ENCODE data around the gene GAGE13.
"Not testable (repeated sequence)": the region's sequence is repeated elsewhere in the genome, so short reads cannot be mapped to it uniquely, and the experiment has no call there.

Gene GAGE13

GRCh38 chrX:49331282-49331681, at the start of gene GAGE13:
TSS of gene GAGE13 (plus strand) at chrX:49331582. CDS start at chrX:49332738, 1,156 bp downstream.
- DNase-seq: not testable (repeated sequence)

GRCh38 chrX:49282647-49283011, 48.8 kb upstream of the GAGE13 start:
- no peak for DNase-seq

GRCh38 chrX:49284212-49284611, 47.2 kb upstream of the GAGE13 start:
- DNase-seq: no peak

- no peak for DNase-seq
Observed at GRCh38 chrX:49286136-49286535, 45.2 kb upstream of the GAGE13 start.

GRCh38 chrX:49286581-49286980, 44.8 kb upstream of the GAGE13 start:
- DNase-seq: no peak

- no peak for DNase-seq
Observed at GRCh38 chrX:49287665-49288064, 43.7 kb upstream of the GAGE13 start.

- no peak for DNase-seq
Observed at GRCh38 chrX:49290215-49290614, 41.2 kb upstream of the GAGE13 start.

- peak; percentile 29 to 59 (median 42) for DNase-seq
Observed at GRCh38 chrX:49291615-49292337, 39.6 kb upstream of the GAGE13 start.

GRCh38 chrX:49292400-49293362, 38.7 kb upstream of the GAGE13 start:
- DNase-seq: no peak

GRCh38 chrX:49299293-49299692, 32.1 kb upstream of the GAGE13 start:
- not testable (repeated sequence) for DNase-seq

- DNase-seq: no peak
Observed at GRCh38 chrX:49300703-49301102, 30.7 kb upstream of the GAGE13 start.

GRCh38 chrX:49303346-49303745, 28.0 kb upstream of the GAGE13 start, which contains the start of gene GAGE10:
TSS of gene GAGE10 (plus strand) at chrX:49303646. CDS start at chrX:49304860, 1,214 bp downstream.
- no peak for DNase-seq

GRCh38 chrX:49307775-49308174, 23.6 kb upstream of the GAGE13 start:
- DNase-seq: not testable (repeated sequence)

GRCh38 chrX:49308604-49309269, 22.6 kb upstream of the GAGE13 start:
- DNase-seq: no peak

GRCh38 chrX:49309401-49309981, 21.9 kb upstream of the GAGE13 start:
- no peak for DNase-seq

- DNase-seq: no peak
Observed at GRCh38 chrX:49310371-49310770, 21.0 kb upstream of the GAGE13 start.

- DNase-seq: no peak
Observed at GRCh38 chrX:49312176-49312575, 19.2 kb upstream of the GAGE13 start.

- no peak for DNase-seq
Observed at GRCh38 chrX:49316085-49316484, 15.3 kb upstream of the GAGE13 start.

GRCh38 chrX:49321737-49322136, 9.6 kb upstream of the GAGE13 start, which contains the start of gene GAGE12J:
TSS of gene GAGE12J (plus strand) at chrX:49322037. CDS start at chrX:49323194, 1,157 bp downstream.
- DNase-seq: not testable (repeated sequence)

GRCh38 chrX:49322266-49322665, 9.1 kb upstream of the GAGE13 start:
- DNase-seq: not testable (repeated sequence)

- DNase-seq: not testable (repeated sequence)
Observed at GRCh38 chrX:49323735-49324134, 7.6 kb upstream of the GAGE13 start.

- not testable (repeated sequence) for DNase-seq
Observed at GRCh38 chrX:49330421-49330820, 961 bp upstream of the GAGE13 start.

GRCh38 chrX:49331841-49332240, 459 bp downstream of the GAGE13 start:
- DNase-seq: not testable (repeated sequence)
